K562 treated with DMSO at 1 percent for 12 hours (cell line): ENCODE results near the gene MIB1. TPM values are rescaled to one million over a fixed set of nuclear protein-coding genes. Genes with fewer than 3 reads are reported as not detected.

ENCODE experiments used
- total RNA-seq: library from RNA; unstranded; fragments of 300-600 nt; gene quantifications from 2 replicates; pipeline ENCODE4 v1.2.3, GENCODE V29; 2022; ENCODE audit not compliant: insufficient read depth

The MIB1 gene
- total RNA-seq = 3.8 and 25.7 TPM in 2 replicates

GRCh38 chr18:21740538-21741311 is at the start of gene MIB1:
Gene MIB1 (plus strand): TSS chr18:21740792. CDS start chr18:21741584, 792 bp downstream.

DNA sequence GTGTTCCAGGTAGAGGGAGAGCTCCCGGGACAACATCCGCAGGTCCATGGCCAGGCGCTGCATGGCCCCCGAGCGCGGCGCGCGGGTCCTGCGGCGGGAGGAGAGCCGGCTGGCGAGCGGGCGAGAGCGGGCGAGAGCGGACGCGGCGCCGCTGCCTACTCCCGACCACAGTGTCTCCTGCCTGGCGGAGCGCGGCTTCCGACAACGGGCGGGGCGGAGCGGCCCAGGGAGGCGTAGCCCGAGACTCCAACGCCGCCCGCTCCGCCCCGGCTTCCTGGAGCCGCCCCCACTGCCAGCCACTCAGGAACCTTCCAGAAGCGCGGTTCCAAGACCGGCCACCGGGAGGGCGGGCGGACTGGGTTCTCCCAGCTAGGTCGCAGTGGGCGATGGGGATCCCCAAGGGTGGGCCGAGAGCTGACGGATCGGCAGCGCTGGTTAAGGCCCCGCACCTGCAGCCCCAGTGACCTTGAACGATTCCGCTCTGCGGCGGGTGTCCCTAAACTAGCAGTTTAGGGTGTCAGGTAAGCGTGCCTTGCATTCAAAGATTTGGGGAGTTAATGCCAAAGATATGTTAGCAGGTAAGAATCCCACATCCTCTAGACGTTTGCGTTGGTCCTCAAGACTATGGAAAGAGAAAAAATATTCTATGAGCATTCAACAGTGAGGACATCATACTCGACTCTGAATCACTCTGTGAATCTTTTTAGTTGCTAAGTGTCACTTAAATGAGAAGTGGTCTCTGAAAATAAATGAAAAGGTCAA is 35.8 kb upstream of the MIB1 start, which contains the start of gene ABHD3:
ABHD3 (minus strand) TSS at position 172 of the 762 bp plus-strand sequence; CDS start at position 63, 109 bp downstream.

Other genes with a start within 250 kb of the MIB1 start
- gene ESCO1, start 140.1 kb upstream of the MIB1 start, total RNA-seq = 7.2 and 18.3 TPM in 2 replicates
- gene SNRPD1, start 128.5 kb upstream of the MIB1 start, total RNA-seq = 11.7 and 13.8 TPM in 2 replicates
- gene ABHD3, start 36.0 kb upstream of the MIB1 start, total RNA-seq = 16.2 and 34.5 TPM in 2 replicates